SK-N-MC (cell line): ENCODE measurements around the gene FAM162B.

Experiments used
- EZH2 ChIP-seq: fragments of 200-600 bp; sonication (generic); IDR thresholded peaks from one replicate; pipeline ENCODE4 v1.6.1; 2017; ENCODE audit warnings: antibody characterized with exemption
- FOXP2 ChIP-seq: optimal IDR thresholded peaks from 2 replicates; pipeline ENCODE3; 2011; ENCODE audit warnings: mild to moderate bottlenecking, moderate library complexity; ENCODE audit not compliant: insufficient read depth; ENCODE audit errors: extremely low read length, control extremely low read depth
- POLR2AphosphoS5 ChIP-seq: IDR thresholded peaks from 2 replicates; pipeline ENCODE4 v1.6.1; 2012; ENCODE audit warnings: mild to moderate bottlenecking, low read depth, low read length, borderline replicate concordance

DNA sequence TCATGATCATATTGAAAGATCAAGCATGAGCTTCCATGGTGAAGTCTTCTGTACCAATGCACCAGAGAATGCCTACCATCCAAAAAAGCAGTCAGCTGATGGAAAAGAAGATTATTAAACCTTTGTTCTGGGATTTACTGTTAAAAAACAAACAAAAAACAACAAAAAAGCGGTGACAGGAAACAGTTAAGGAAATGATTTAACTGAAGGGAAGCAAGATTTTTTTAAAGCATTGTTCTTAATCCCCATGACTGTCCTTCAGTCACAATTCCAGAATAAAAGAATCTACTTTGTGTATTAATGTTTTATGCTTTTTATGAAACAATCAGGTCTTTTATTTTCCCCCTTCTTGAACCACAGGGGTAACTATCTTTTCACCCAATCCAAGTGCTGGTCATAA is 23.9 kb downstream of the FAM162B start:
- TF ChIP-seq EZH2 (no peak), POLR2AphosphoS5 (no peak), FOXP2 (no peak)
